HCT116 (cell line): ENCODE data around the gene UPF3B. TPM values are rescaled to one million over a fixed set of nuclear protein-coding genes. Genes with fewer than 3 reads are reported as not detected.

Source experiments
- ATAC-seq: fragments of 200-7000 bp; cut with Tn5 transposase; 2 replicates; pipeline ENCODE4 v1.9.1; 2020; ENCODE audit warnings: mild to moderate bottlenecking, moderate library complexity
- BruUV-seq: library from RNA; stranded (reverse); fragments of 400-500 nt; replicated peaks from 2 replicates; lab custom pipeline; 2021; lab: Mats Ljungman, UMichigan
- CTCF ChIA-PET: fragments of 300-600 bp; sonication (Branson Sonifier 250); formaldehyde crosslinking; loops from one replicate; lab custom pipeline; 2021; ENCODE audit warnings: antibody characterized with exemption; lab: Charles Lee
- POLR2A ChIA-PET: fragments of 300-600, 350-600 bp; sonication (Branson Sonifier 250); formaldehyde crosslinking; loops from one replicate; lab custom pipeline; 2021; ENCODE audit warnings: antibody characterized with exemption; lab: Charles Lee
- RAD21 ChIA-PET, 2 experiments: fragments of 300-600 bp; sonication (Branson Sonifier 250); formaldehyde crosslinking; loops; one replicate each; lab custom pipeline; 2023; ENCODE audit warnings: low total read pairs in 2 of 2; ENCODE audit not compliant: uncharacterized antibody in 2 of 2, unreplicated experiment in 2 of 2, low non-redundant PET in 1 of 2; lab: Charles Lee
- DNase-seq: peaks from one replicate; pipeline ENCODE4 v3.0.0-alpha.2; 2010; ENCODE audit warnings: low read depth, low spot score
- H2AFZ ChIP-seq: fragments of 200-600 bp; shearing (Covaris generic), sonication (generic); 2 replicates; pipeline ENCODE4 v1.6.1; 2017; ENCODE audit warnings: low read depth, mixed run types, mixed read lengths, antibody characterized with exemption, low read length; ENCODE audit not compliant: poor library complexity, severe bottlenecking
- H3K27ac ChIP-seq: 2 replicates; pipeline ENCODE4 v1.5.1; 2012; ENCODE audit warnings: low read depth, low read length
- H3K27me3 ChIP-seq: fragments of 200-600 bp; sonication (generic); 2 replicates; pipeline ENCODE4 v1.6.1; 2016; ENCODE audit warnings: mixed run types, low read length, mixed read lengths; ENCODE audit not compliant: insufficient read depth
- H3K36me3 ChIP-seq, 2 experiments: fragments of 200-500 bp in 1 of 2; fragments of 200-600 bp in 1 of 2; sonication (Bioruptor generic) in 1 of 2; sonication (generic) in 1 of 2; 2 replicates each; pipeline versions ENCODE4 v1.5.1 to v1.6.1; 2014 to 2016; ENCODE audit warnings: low read length in 2 of 2, inconsistent platforms in 1 of 2, mixed read lengths in 1 of 2, mixed run types in 1 of 2; ENCODE audit not compliant: insufficient read depth in 2 of 2, control insufficient read depth in 1 of 2
- H3K4me1 ChIP-seq, 2 experiments: fragments of 200-600 bp in 1 of 2; sonication (generic) in 1 of 2; 2 replicates each; pipeline versions ENCODE4 v1.5.1 to v1.6.1; 2012 to 2017; ENCODE audit warnings: low read length in 2 of 2, inconsistent platforms in 1 of 2, mild to moderate bottlenecking in 1 of 2, mixed read lengths in 1 of 2, mixed run types in 1 of 2, moderate library complexity in 1 of 2; ENCODE audit not compliant: insufficient read depth in 2 of 2, control insufficient read depth in 1 of 2
- H3K4me2 ChIP-seq: fragments of 200-600 bp; sonication (generic); 2 replicates; pipeline ENCODE4 v1.6.1; 2017; ENCODE audit warnings: mixed run types, low read length, mixed read lengths
- H3K4me3 ChIP-seq, 2 experiments: fragments of 200-600 bp in 1 of 2; sonication (generic) in 1 of 2; replicated peaks in 1 of 2; 2 replicates each; pipeline ENCODE4 v1.5.1; 2011 to 2016; ENCODE audit warnings: low read length in 2 of 2, control low read depth in 1 of 2, low read depth in 1 of 2, mild to moderate bottlenecking in 1 of 2, mixed read lengths in 1 of 2, mixed run types in 1 of 2
- H3K79me2 ChIP-seq: fragments of 200-600 bp; sonication (generic); 2 replicates; pipeline ENCODE4 v1.6.1; 2017; ENCODE audit warnings: mild to moderate bottlenecking, mixed run types, low read length, moderate library complexity, mixed read lengths; ENCODE audit not compliant: insufficient read depth
- H3K9ac ChIP-seq: fragments of 200-600 bp; sonication (generic); 2 replicates; pipeline ENCODE4 v1.6.1; 2016; ENCODE audit warnings: low read length, mixed read lengths
- H3K9me2 ChIP-seq: fragments of 200-600 bp; sonication (generic), shearing (Covaris generic); 2 replicates; pipeline ENCODE4 v1.6.1; 2017; ENCODE audit warnings: mixed run types, mild to moderate bottlenecking, moderate library complexity; ENCODE audit not compliant: insufficient read depth
- H3K9me3 ChIP-seq, 2 experiments: fragments of 200-500 bp in 1 of 2; fragments of 200-600 bp in 1 of 2; sonication (Bioruptor generic) in 1 of 2; sonication (generic) in 1 of 2; 2 replicates each; pipeline ENCODE4 v1.6.1; 2014 to 2017; ENCODE audit warnings: low read length in 2 of 2, mixed read lengths in 2 of 2, inconsistent platforms in 1 of 2, low read depth in 1 of 2, mild to moderate bottlenecking in 1 of 2, mixed run types in 1 of 2, moderate library complexity in 1 of 2; ENCODE audit not compliant: control insufficient read depth in 1 of 2, insufficient read depth in 1 of 2
- H4K20me1 ChIP-seq: fragments of 200-600 bp; sonication (generic), shearing (Covaris generic); 2 replicates; pipeline ENCODE4 v1.6.1; 2017; ENCODE audit warnings: mixed run types, mild to moderate bottlenecking, moderate library complexity; ENCODE audit not compliant: insufficient read depth
- ATF3 ChIP-seq: IDR thresholded peaks from 2 replicates; pipeline ENCODE4 v1.6.1; 2012
- EGR1 ChIP-seq: IDR thresholded peaks from 2 replicates; pipeline ENCODE4 v1.6.1; 2012; ENCODE audit warnings: low read depth
- ELF1 ChIP-seq: IDR thresholded peaks from 2 replicates; pipeline ENCODE4 v1.6.1; 2012; ENCODE audit warnings: low read depth, borderline replicate concordance
- EZH2phosphoT487 ChIP-seq: fragments of 200-600 bp; IDR thresholded peaks from 2 replicates; pipeline ENCODE4 v1.6.1; 2018; ENCODE audit warnings: antibody characterized with exemption, borderline replicate concordance
- FOSL1 ChIP-seq: IDR thresholded peaks from 2 replicates; pipeline ENCODE4 v1.6.1; 2012; ENCODE audit warnings: low read depth
- JUND ChIP-seq: IDR thresholded peaks from 2 replicates; pipeline ENCODE4 v1.6.1; 2012
- POLR2AphosphoS5 ChIP-seq: IDR thresholded peaks from 2 replicates; pipeline ENCODE4 v1.6.1; 2011; ENCODE audit warnings: mild to moderate bottlenecking, low read depth, low read length, moderate library complexity
- SP1 ChIP-seq: IDR thresholded peaks from 2 replicates; pipeline ENCODE4 v1.6.1; 2012; ENCODE audit warnings: low read depth
- SRF ChIP-seq: IDR thresholded peaks from 2 replicates; pipeline ENCODE4 v1.6.1; 2012; ENCODE audit warnings: low read depth
- YY1 ChIP-seq: IDR thresholded peaks from 2 replicates; pipeline ENCODE4 v1.6.1; 2011; ENCODE audit warnings: low read length, low read depth, moderate library complexity, mild to moderate bottlenecking; ENCODE audit not compliant: insufficient replicate concordance; ENCODE audit errors: extremely low read depth
- ZBTB33 ChIP-seq: IDR thresholded peaks from 2 replicates; pipeline ENCODE4 v1.6.1; 2011; ENCODE audit warnings: mild to moderate bottlenecking, low read length, moderate library complexity; ENCODE audit not compliant: insufficient replicate concordance; ENCODE audit errors: extremely low read depth
- ZFX ChIP-seq: fragments of 450-650 bp; IDR thresholded peaks from 2 replicates; pipeline ENCODE4 v1.6.1; 2017
- ZNF274 ChIP-seq: fragments of 200-500 bp; sonication (Bioruptor generic); IDR thresholded peaks from 2 replicates; pipeline ENCODE4 v1.6.1; 2014; ENCODE audit warnings: mild to moderate bottlenecking, low read depth, low read length, inconsistent platforms
- intact Hi-C: fragments of 100-400 bp; cut with micrococcal nuclease; formaldehyde crosslinking; loops from 2 replicates; pipeline ENCODE4 v1.10.0; 2022
- total RNA-seq: library from RNA; stranded (reverse); gene quantifications from one replicate; pipeline ENCODE4 v1.2.1, GENCODE V29; 2021; ENCODE audit not compliant: unreplicated experiment
- TF ChIP-seq, protein P1 (sequence below), 3 experiments: fragments of 200-600 bp in 1 of 3; sonication (generic) in 1 of 3; IDR thresholded peaks in 2 of 3; conservative IDR thresholded peaks in 1 of 3; 2 replicates each; pipeline ENCODE4 v1.5.1; 2012 to 2017; ENCODE audit warnings: low read depth in 2 of 3, low read length in 2 of 3, antibody characterized with exemption in 1 of 3, borderline replicate concordance in 1 of 3, control low read depth in 1 of 3, mild to moderate bottlenecking in 1 of 3, mixed read lengths in 1 of 3, mixed run types in 1 of 3, moderate library complexity in 1 of 3; ENCODE audit not compliant: insufficient read depth in 1 of 3

Gene UPF3B
- total RNA-seq, 1 experiment from 2014 or later = 11.9 TPM

GRCh38 chrX:119899125-119899524 lies 46.4 kb upstream of the UPF3B start:
- H3K27me3 ChIP-seq = no peaks in the 10 kb centered on the region
- no peak overlapping the region for H3K4me2 ChIP-seq
- no peaks in the 10 kb centered on the region for H3K9me3 ChIP-seq
- DNase-seq (no peak), ATAC-seq (no peak)
- H3K36me3 ChIP-seq = no peaks in the 10 kb centered on the region
- RAD21 ChIA-PET = no interaction called here
- H3K79me2 ChIP-seq = no peaks in the 10 kb centered on the region
- no peak overlapping the region for H3K9ac ChIP-seq
- no peak overlapping the region for H3K4me3 ChIP-seq
- H3K27ac ChIP-seq = no peak overlapping the region
- no peaks in the 10 kb centered on the region for H3K4me1 ChIP-seq
- H4K20me1 ChIP-seq = no peaks in the 10 kb centered on the region
- CTCF ChIA-PET = interaction anchor here (0.9 kb wide), 1 partner anchor 11 kb away, joined by 3 read pairs; no protein-coding TSS in a partner anchor
- TF ChIP-seq ELF1 = no peak
- TF ChIP-seq EGR1 = no peak
- TF ChIP-seq ATF3 = no peak
- TF ChIP-seq YY1 = no peak
- no peak for TF ChIP-seq SP1
- TF ChIP-seq ZFX = no peak
- no peak for TF ChIP-seq SRF
- no peak for TF ChIP-seq EZH2phosphoT487
- TF ChIP-seq ZNF274 = no peak
- TF ChIP-seq POLR2AphosphoS5 = no peak
- no peak for TF ChIP-seq JUND
- TF ChIP-seq, protein P1, sequence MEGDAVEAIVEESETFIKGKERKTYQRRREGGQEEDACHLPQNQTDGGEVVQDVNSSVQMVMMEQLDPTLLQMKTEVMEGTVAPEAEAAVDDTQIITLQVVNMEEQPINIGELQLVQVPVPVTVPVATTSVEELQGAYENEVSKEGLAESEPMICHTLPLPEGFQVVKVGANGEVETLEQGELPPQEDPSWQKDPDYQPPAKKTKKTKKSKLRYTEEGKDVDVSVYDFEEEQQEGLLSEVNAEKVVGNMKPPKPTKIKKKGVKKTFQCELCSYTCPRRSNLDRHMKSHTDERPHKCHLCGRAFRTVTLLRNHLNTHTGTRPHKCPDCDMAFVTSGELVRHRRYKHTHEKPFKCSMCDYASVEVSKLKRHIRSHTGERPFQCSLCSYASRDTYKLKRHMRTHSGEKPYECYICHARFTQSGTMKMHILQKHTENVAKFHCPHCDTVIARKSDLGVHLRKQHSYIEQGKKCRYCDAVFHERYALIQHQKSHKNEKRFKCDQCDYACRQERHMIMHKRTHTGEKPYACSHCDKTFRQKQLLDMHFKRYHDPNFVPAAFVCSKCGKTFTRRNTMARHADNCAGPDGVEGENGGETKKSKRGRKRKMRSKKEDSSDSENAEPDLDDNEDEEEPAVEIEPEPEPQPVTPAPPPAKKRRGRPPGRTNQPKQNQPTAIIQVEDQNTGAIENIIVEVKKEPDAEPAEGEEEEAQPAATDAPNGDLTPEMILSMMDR (IDR thresholded peaks at IDR 0.05 in 2 of 3, conservative IDR thresholded peaks at IDR 0.05 in 1 of 3; ENCODE audit: borderline replicate concordance in 1 of 3, insufficient read depth in 1 of 3, low read depth in 2 of 3, low read length in 2 of 3) = no peak
- TF ChIP-seq ZBTB33 = no peak
- TF ChIP-seq FOSL1 = no peak
- no peak overlapping the region for H2AFZ ChIP-seq
- H3K9me2 ChIP-seq = no peaks in the 10 kb centered on the region
- intact Hi-C loops = no loop called here
- no TSS peak for BruUV-seq
- POLR2A ChIA-PET = no interaction called here
